Measurements from ENCODE around the gene PIP5K1C. TPM values are rescaled to one million over a fixed set of nuclear protein-coding genes. Genes with fewer than 3 reads are reported as not detected.

Gene PIP5K1C
- total RNA-seq, 1 donor from 2014 or later = 8.6 TPM

DNA sequence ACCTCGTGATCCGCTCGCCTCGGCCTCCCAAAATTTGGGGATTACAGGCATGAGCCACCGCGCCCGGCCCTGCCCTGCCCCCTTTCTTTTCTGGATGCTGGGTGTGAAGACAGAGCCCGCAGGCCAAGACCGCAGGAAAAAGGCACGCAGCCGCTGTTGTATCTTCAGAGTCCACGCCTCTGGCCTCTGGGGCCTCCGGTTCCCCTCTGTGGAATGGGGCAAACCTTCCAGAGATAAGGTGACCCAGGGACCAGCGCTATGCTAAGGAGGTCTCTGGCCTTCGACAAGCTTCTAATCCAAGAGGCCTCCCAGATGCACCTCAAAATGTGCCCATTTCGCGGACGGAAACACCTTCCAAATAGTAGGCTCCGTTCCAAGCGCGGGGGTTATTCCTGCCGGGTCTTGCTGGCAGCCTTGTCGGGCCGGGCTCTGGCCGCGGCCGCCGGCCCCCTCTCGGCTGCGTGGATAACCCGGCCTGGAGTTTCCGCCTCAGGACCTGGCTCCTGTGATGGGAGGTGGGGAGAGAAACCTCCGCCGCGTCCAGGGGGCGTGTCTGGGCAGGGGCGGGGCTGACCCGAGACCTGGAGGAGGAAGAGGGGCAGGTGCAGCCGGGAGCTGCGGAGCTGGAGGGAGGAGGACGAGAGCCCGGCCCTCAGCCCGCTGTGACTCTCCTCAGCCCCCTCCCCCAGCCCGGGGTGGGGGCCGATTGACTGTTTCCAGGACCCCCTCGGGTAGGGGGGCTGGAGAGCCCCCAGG is 21.0 kb upstream of the PIP5K1C start:
- Histone ChIP-seq H3K4me1 (peaks cover 37% of the 10 kb centered on the region), H2AFZ (replicated peaks) (no peak overlapping the region), H4K20me1 (ENCODE audit: low read depth) (peaks cover 7% of the 10 kb centered on the region), H3K27me3 (peaks cover 6% of the 10 kb centered on the region), H3K27ac (no peak overlapping the region), H3K9ac (no peak overlapping the region), H3K36me3 (no peaks in the 10 kb centered on the region), H3K9me3 (ENCODE audit: low read depth) (no peaks in the 10 kb centered on the region), H3K4me3 (peak overlapping the region; percentile 57), H3K79me2 (ENCODE audit: low read depth) (no peaks in the 10 kb centered on the region), H3K4me2 (peak overlapping the region; percentile 91), H3F3A (ENCODE audit: low read depth) (peaks cover 52% of the 10 kb centered on the region)
- H3K36me3 Mint-ChIP-seq = no peaks in the 10 kb centered on the region
- no peaks in the 10 kb centered on the region for H3K9me3 Mint-ChIP-seq
- H3K4me1 Mint-ChIP-seq = peaks cover 15% of the 10 kb centered on the region
- H3K27me3 Mint-ChIP-seq (ENCODE audit: insufficient read depth, low read depth) = peaks cover 25% of the 10 kb centered on the region
- no peak overlapping the region for H3K27ac Mint-ChIP-seq
- no peak for TF ChIP-seq EZH2phosphoT487 (IDR thresholded peaks at IDR 0.05)
- TF ChIP-seq, protein P1, sequence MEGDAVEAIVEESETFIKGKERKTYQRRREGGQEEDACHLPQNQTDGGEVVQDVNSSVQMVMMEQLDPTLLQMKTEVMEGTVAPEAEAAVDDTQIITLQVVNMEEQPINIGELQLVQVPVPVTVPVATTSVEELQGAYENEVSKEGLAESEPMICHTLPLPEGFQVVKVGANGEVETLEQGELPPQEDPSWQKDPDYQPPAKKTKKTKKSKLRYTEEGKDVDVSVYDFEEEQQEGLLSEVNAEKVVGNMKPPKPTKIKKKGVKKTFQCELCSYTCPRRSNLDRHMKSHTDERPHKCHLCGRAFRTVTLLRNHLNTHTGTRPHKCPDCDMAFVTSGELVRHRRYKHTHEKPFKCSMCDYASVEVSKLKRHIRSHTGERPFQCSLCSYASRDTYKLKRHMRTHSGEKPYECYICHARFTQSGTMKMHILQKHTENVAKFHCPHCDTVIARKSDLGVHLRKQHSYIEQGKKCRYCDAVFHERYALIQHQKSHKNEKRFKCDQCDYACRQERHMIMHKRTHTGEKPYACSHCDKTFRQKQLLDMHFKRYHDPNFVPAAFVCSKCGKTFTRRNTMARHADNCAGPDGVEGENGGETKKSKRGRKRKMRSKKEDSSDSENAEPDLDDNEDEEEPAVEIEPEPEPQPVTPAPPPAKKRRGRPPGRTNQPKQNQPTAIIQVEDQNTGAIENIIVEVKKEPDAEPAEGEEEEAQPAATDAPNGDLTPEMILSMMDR (IDR thresholded peaks at IDR 0.05) = no peak
- DNase-seq (ENCODE audit: low spot score) = peak; percentile 97
- H3K4me3 Mint-ChIP-seq = peak overlapping the region; percentile 79

DNA sequence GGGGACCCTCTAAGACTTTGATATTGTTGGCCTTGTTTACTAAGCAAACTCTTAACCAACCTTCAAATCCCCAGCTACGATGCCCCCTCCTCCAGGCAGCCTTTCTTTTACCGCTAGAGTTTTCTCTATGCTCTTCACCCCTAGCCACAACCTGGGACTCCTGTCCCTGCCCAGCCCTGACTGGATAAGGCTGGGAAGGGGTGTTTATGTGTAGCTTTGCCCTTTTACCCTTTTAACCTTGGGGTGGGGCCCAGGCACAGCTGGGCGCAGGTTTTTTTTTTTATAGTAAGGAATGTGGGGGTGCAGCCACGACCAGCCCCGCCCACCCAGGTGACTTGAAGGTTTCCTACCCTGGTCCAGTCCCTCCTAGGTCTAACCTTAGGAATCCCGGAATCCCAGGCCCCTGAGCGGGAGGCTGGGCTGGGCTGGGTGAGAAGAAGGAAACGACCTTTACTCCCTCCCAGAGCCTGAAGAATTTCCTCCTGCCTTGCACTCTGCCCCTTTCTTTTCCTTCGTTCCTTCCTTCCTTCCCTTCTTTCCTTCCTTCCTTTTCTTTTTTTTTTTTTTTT is 20.2 kb upstream of the PIP5K1C start:
- Histone ChIP-seq H3K79me2 (ENCODE audit: low read depth) (no peaks in the 10 kb centered on the region), H2AFZ (replicated peaks) (no peak overlapping the region), H3K4me3 (no peak overlapping the region), H3K9ac (no peak overlapping the region), H3K4me1 (peaks cover 33% of the 10 kb centered on the region), H3K4me2 (no peak overlapping the region), H3F3A (ENCODE audit: low read depth) (peaks cover 46% of the 10 kb centered on the region), H3K27me3 (peaks cover 6% of the 10 kb centered on the region), H4K20me1 (ENCODE audit: low read depth) (peaks cover 7% of the 10 kb centered on the region), H3K36me3 (no peaks in the 10 kb centered on the region), H3K9me3 (ENCODE audit: low read depth) (no peaks in the 10 kb centered on the region), H3K27ac (no peak overlapping the region)
- no peaks in the 10 kb centered on the region for H3K9me3 Mint-ChIP-seq
- H3K27me3 Mint-ChIP-seq (ENCODE audit: insufficient read depth, low read depth) = peaks cover 25% of the 10 kb centered on the region
- TF ChIP-seq EZH2phosphoT487 (IDR thresholded peaks at IDR 0.05) = no peak
- no peak for TF ChIP-seq EZH2 (IDR thresholded peaks at IDR 0.05)
- TF ChIP-seq, protein P1 (IDR thresholded peaks at IDR 0.05) = no peak
- H3K36me3 Mint-ChIP-seq = no peaks in the 10 kb centered on the region
- peak; percentile 32 for DNase-seq (ENCODE audit: low spot score)
- H3K4me1 Mint-ChIP-seq = peaks cover 15% of the 10 kb centered on the region
- H3K27ac Mint-ChIP-seq = no peak overlapping the region
- no peak overlapping the region for H3K4me3 Mint-ChIP-seq

DNA sequence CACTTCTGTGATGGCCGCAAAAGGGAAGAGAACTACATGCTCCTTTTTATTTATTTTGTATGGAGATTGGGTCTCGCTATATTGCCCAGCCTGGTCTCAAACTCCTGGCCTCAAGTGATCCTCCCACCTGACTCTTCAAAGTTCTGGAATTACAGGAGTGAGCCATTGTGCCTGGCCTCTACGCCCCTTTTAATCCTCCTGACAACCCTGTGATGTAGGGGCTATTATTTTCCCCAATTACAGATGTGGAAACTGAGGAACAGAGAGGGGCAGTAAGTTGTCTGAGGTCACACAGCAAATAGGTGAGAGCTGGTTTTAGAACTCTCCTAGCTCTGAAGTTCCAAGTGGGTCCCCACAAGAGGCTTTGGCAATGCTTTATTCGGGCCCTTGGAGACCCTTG is 19.6 kb upstream of the PIP5K1C start:
- no peaks in the 10 kb centered on the region for H3K36me3 Mint-ChIP-seq
- no peaks in the 10 kb centered on the region for H3K9me3 Mint-ChIP-seq
- no peak overlapping the region for H3K9ac ChIP-seq
- no peak overlapping the region for H2AFZ ChIP-seq (replicated peaks)
- H3K27ac ChIP-seq = no peak overlapping the region
- peaks cover 15% of the 10 kb centered on the region for H3K4me1 Mint-ChIP-seq
- peaks cover 31% of the 10 kb centered on the region for H3K4me1 ChIP-seq
- H3F3A ChIP-seq (ENCODE audit: low read depth) = peaks cover 41% of the 10 kb centered on the region
- no peaks in the 10 kb centered on the region for H3K36me3 ChIP-seq
- no peak overlapping the region for H3K4me3 ChIP-seq
- peaks cover 25% of the 10 kb centered on the region for H3K27me3 Mint-ChIP-seq (ENCODE audit: insufficient read depth, low read depth)
- H3K79me2 ChIP-seq (ENCODE audit: low read depth) = no peaks in the 10 kb centered on the region
- H3K27ac Mint-ChIP-seq = no peak overlapping the region
- no peak for DNase-seq (ENCODE audit: low spot score)
- no peak overlapping the region for H3K4me3 Mint-ChIP-seq
- H3K4me2 ChIP-seq = no peak overlapping the region
- TF ChIP-seq, protein P1 (IDR thresholded peaks at IDR 0.05) = no peak
- no peak for TF ChIP-seq EZH2 (IDR thresholded peaks at IDR 0.05)
- TF ChIP-seq EZH2phosphoT487 (IDR thresholded peaks at IDR 0.05) = no peak
- peaks cover 6% of the 10 kb centered on the region for H3K27me3 ChIP-seq
- peaks cover 7% of the 10 kb centered on the region for H4K20me1 ChIP-seq (ENCODE audit: low read depth)
- no peaks in the 10 kb centered on the region for H3K9me3 ChIP-seq (ENCODE audit: low read depth)
